Mucosa of rectum (tissue), 2 donors: ENCODE results near the gene STAB2.
A peak's percentile ranks its signal among the peaks of the same experiment; 100 is the strongest.

ENCODE experiments used
- H3K27ac ChIP-seq, 2 donors: one replicate each; pipeline ENCODE4 v1.7.0; 2013; ENCODE audit warnings: inconsistent platforms in 2 of 2, low read depth in 2 of 2, low read length in 2 of 2
- H3K27me3 ChIP-seq, 2 donors: one replicate each; pipeline ENCODE4 v1.7.0; 2013; ENCODE audit warnings: low read length in 2 of 2; ENCODE audit not compliant: control insufficient read depth in 2 of 2, insufficient read depth in 2 of 2
- H3K36me3 ChIP-seq, 2 donors: one replicate each; pipeline ENCODE4 v1.7.0; 2013; ENCODE audit warnings: low read length in 2 of 2; ENCODE audit not compliant: control insufficient read depth in 2 of 2, insufficient read depth in 2 of 2
- H3K4me1 ChIP-seq, 2 donors: one replicate each; pipeline ENCODE4 v1.7.0; 2013; ENCODE audit warnings: low read length in 2 of 2, mild to moderate bottlenecking in 1 of 2; ENCODE audit not compliant: control insufficient read depth in 2 of 2, insufficient read depth in 2 of 2
- H3K4me3 ChIP-seq, 2 donors: one replicate each; pipeline ENCODE4 v1.7.0; 2013; ENCODE audit warnings: low read length in 2 of 2
- H3K9ac ChIP-seq, 2 donors: one replicate each; pipeline ENCODE4 v1.7.0; 2013; ENCODE audit warnings: low read length in 2 of 2, low read depth in 1 of 2, mild to moderate bottlenecking in 1 of 2
- H3K9me3 ChIP-seq, 2 donors: one replicate each; pipeline ENCODE4 v1.7.0; 2013; ENCODE audit warnings: low read length in 2 of 2; ENCODE audit not compliant: control insufficient read depth in 2 of 2
- donor health status: healthy.
- donor health status: Normal muscosa, but diverticular disease.

STAB2 gene

DNA sequence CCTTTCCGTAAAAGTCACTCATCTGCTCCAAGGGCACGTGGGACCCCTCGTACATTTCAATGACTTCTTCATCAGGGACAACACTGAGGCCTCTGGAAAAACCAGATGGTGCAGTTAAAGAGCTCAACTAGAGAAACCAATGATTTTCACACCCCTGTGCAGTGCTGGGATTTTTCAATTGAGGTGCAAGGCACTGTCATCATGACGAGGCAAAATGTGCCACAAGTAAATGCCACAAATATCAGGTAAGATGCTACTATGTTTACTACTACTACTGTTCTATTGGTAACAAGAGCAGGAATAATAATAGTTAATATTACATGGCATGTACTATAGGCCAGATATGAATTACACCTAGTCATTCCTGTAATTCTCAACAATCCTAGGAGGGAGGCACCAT lies 211.5 kb downstream of the STAB2 start:
- no peaks in the 10 kb centered on the region for H3K27me3 ChIP-seq
- H3K27ac ChIP-seq, result no peak overlapping the region
- no peak overlapping the region for H3K4me3 ChIP-seq

DNA sequence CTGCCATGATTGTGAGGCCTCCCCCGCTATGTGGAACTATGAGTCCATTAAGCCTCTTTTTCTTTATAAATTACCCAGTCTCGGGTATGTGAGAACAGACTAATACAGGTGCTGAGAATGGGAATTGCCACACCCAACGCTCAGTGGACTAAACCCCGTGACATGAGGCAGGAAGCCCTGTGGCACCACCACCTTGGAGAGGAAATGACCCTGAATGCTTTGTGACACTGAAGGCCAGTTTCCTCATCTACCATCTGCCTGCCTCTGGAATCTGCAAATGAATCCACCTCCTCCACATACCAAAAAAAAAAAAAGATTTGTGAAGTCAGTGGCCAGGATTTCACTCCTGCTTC lies 212.4 kb downstream of the STAB2 start:
- Histone ChIP-seq H3K4me3 (peak overlapping the region in 1 of 2 donors; percentile 45), H3K27me3 (no peaks in the 10 kb centered on the region), H3K4me1 (peaks cover 12 to 19% of the 10 kb centered on the region in 2 donors), H3K36me3 (peaks cover 0 to 9% of the 10 kb centered on the region in 2 donors), H3K27ac (peak overlapping the region in 1 of 2 donors; percentile 40), H3K9me3 (no peaks in the 10 kb centered on the region), H3K9ac (no peak overlapping the region)

More for the DNA sequence above, 211.5 kb downstream of the STAB2 start:
- H3K9me3 ChIP-seq, result no peaks in the 10 kb centered on the region
- no peak overlapping the region for H3K9ac ChIP-seq
- peaks cover 3 to 9% of the 10 kb centered on the region in 2 donors for H3K36me3 ChIP-seq
- H3K4me1 ChIP-seq, result peaks cover 12 to 19% of the 10 kb centered on the region in 2 donors

DNA sequence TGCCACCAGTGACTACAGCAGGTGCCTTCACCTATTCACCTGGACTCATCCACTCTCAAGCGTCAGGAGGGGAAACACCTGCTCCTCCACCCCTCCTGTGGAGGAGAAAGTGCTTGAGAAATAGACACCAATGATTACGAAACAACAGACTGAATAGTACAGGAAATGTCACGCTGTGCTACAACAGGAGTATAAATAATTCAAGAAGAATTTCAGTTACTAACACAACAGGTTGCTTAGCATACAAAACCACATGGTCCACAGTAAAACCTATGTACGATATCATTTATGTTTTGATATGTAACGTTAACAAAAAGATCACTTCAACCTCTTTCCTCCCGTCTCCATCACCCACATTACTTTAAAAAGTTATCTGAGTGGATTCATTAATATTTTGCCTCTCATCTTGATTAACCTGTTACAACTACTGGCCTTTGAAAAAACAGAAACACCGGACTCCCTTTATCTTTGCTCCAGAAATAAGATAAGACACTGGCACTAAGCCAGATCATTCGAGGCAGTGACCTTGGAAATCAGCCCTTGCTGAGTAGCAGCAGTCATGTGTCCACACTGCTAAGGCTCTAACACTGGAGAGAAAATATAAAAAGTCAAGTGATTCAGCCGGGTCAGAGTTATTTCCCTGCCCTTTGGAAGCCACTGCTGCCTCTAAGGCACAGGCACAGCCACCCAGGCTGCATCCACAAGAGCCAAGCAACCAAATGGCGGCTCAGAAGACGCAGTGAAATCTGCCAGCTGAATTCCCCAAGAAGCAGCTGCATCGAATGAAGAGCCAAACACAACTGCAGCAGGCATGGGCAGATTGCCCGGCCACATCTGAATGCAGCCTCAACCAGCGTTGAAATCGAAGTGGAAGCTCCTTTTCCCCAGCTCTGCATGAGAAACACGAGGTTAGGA lies 213.0 kb downstream of the STAB2 start:
- H3K36me3 ChIP-seq, result peaks cover 0 to 3% of the 10 kb centered on the region in 2 donors
- H3K4me1 ChIP-seq, result peaks cover 12 to 19% of the 10 kb centered on the region in 2 donors
- H3K27me3 ChIP-seq, result no peaks in the 10 kb centered on the region
- peak overlapping the region; percentile 49 to 62 for H3K27ac ChIP-seq
- H3K4me3 ChIP-seq, result peak overlapping the region; percentile 28 to 45
- H3K9me3 ChIP-seq, result no peaks in the 10 kb centered on the region
- H3K9ac ChIP-seq, result peak overlapping the region; percentile 32 to 48

DNA sequence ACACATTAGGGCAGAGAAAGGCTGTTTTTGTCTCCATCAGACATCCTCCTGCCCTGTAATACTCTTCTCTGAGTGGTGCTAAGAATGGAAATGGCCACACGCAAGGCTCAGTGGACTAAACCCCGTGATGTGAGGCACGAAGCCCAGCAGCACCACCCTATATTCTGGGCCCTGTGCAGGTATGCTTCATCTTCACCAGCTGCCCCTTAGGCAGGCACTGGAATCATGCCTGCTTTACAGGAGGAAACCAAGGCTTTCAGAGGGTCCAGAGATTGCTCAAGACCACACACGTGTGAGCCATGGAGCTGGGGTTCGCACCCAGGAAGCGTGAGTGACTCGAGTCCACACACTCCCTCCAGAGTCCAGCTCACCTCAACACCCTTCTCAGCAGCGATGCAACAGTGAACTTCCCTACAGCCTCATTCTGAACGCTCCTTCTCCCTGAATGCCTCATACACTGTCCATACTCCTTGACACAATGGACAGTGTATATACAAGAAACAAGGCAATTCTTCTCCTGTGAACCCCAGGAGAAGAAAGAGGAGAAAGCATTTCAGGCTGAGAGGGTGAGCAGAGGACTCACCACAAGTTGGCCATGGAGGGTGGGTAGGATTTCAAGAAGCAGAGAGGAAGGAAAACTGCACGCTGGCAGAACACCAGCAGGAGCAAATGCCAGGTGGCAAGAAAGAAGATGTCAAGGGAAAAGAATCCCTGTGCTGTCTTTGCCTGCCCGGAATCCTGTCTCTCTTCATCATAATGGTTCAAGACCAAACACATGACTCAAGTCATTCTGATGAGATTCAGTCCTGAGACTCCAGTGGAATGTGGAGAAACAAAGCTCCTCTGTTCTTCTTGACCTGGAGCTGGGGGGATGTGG lies 214.9 kb downstream of the STAB2 start:
- no peaks in the 10 kb centered on the region for H3K27me3 ChIP-seq
- no peak overlapping the region for H3K27ac ChIP-seq
- H3K9me3 ChIP-seq, result no peaks in the 10 kb centered on the region
- H3K9ac ChIP-seq, result no peak overlapping the region
- H3K4me3 ChIP-seq, result no peak overlapping the region
- peaks cover 12 to 19% of the 10 kb centered on the region in 2 donors for H3K4me1 ChIP-seq
- no peaks in the 10 kb centered on the region for H3K36me3 ChIP-seq

DNA sequence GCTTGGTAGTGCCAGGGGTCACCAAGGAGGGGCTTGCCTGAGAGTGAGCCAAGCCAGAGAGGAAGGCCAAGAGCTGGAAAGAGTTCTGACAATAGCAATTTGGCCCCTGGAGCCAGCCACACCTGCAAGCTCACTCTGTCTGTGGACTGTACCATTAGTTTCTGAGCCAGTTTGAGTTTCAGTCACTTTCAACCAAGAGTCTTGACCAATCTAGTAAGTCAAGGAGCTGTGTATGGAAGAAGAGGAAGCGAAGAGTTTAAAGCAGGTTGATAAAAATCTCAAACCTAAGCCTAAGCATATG lies 215.5 kb downstream of the STAB2 start:
- no peak overlapping the region for H3K27ac ChIP-seq

DNA sequence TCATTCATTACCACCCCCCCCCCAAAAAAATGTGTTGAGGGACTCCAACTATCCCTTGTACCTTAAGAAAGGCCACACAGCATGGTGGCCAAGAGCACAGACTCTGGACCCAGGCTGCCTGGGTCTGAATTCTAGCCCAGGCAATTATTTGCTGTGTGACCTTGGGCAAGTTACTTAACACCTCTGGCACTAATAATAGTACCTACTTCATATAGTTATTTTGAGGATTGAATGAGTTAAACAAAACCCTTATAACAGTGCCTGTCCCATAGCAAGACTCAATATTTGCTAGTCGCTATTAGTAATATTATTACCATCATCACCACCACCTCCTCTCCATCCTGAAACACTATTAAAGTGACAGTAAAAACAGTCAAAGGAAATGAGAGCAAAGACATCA lies 216.8 kb downstream of the STAB2 start:
- H3K4me1 ChIP-seq, result peaks cover 12 to 19% of the 10 kb centered on the region in 2 donors
- no peaks in the 10 kb centered on the region for H3K9me3 ChIP-seq
- no peaks in the 10 kb centered on the region for H3K27me3 ChIP-seq
- no peaks in the 10 kb centered on the region for H3K36me3 ChIP-seq
- no peak overlapping the region for H3K27ac ChIP-seq
- no peak overlapping the region for H3K9ac ChIP-seq
- no peak overlapping the region for H3K4me3 ChIP-seq

More for the DNA sequence above, 215.5 kb downstream of the STAB2 start:
- Histone ChIP-seq H3K27me3 (no peaks in the 10 kb centered on the region), H3K9ac (no peak overlapping the region), H3K9me3 (no peaks in the 10 kb centered on the region), H3K4me1 (peaks cover 12 to 19% of the 10 kb centered on the region in 2 donors), H3K36me3 (no peaks in the 10 kb centered on the region), H3K4me3 (no peak overlapping the region)

DNA sequence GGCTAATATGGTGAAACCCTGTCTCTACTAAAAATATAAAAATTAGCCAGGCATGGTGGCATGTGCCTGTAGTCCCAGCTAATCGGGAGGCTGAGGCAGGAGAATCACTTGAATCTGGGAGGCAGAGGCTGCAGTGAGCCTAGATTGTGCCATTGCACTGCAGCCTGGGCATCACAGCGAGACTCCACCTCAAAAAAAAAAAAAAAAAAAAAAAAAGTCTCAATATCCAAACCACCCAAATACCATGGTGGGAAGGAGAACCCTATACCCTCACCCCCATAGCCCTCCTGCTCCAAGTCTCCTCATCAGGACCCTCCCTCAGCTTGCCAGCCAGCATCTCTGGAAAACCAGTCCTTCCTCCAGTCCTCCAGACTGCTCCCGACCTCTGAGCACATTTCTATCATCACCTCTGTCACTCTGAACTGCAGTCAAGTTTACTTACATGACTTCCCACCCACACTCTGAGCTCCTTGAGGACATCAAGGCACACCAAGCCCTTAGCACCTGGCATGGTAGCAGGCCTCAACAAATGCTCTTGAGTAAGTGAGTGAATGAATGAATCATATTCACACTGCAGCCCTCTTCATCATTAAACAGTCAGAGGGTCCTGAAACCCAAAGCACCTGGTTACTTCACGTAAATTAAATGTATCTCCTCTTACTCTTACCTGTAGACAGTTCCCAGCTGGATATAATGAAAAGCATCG lies 218.7 kb downstream of the STAB2 start:
- H3K4me1 ChIP-seq, result peaks cover 2 to 3% of the 10 kb centered on the region in 2 donors
- H3K9me3 ChIP-seq, result no peaks in the 10 kb centered on the region
- no peak overlapping the region for H3K4me3 ChIP-seq
- H3K27ac ChIP-seq, result no peak overlapping the region
- no peak overlapping the region for H3K9ac ChIP-seq
- H3K27me3 ChIP-seq, result no peaks in the 10 kb centered on the region
- peaks cover 0 to 3% of the 10 kb centered on the region in 2 donors for H3K36me3 ChIP-seq

DNA sequence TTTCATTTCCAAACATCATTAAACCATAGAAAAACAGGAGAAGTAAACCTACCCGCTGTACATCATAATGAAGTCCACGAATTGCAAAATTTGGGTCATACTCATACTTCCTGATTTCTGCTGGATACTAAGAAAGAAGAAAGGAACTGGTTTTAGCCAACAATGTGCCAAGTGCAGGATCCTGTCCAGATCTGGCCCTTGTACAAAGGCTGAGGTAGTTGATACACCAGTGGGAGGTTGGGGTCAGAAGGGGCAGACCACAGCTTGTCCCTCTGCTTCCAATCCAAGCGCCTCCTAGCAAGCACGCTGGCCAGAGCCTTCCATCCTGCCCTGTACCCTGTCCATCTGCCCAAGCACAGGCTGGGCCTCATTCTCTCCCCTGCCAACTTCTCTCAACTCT lies 219.7 kb downstream of the STAB2 start:
- peaks cover 3 to 6% of the 10 kb centered on the region in 2 donors for H3K36me3 ChIP-seq
- H3K4me3 ChIP-seq, result no peak overlapping the region
- no peak overlapping the region for H3K27ac ChIP-seq
- H3K9me3 ChIP-seq, result no peaks in the 10 kb centered on the region
- H3K4me1 ChIP-seq, result no peaks in the 10 kb centered on the region
- H3K27me3 ChIP-seq, result no peaks in the 10 kb centered on the region
- H3K9ac ChIP-seq, result no peak overlapping the region

DNA sequence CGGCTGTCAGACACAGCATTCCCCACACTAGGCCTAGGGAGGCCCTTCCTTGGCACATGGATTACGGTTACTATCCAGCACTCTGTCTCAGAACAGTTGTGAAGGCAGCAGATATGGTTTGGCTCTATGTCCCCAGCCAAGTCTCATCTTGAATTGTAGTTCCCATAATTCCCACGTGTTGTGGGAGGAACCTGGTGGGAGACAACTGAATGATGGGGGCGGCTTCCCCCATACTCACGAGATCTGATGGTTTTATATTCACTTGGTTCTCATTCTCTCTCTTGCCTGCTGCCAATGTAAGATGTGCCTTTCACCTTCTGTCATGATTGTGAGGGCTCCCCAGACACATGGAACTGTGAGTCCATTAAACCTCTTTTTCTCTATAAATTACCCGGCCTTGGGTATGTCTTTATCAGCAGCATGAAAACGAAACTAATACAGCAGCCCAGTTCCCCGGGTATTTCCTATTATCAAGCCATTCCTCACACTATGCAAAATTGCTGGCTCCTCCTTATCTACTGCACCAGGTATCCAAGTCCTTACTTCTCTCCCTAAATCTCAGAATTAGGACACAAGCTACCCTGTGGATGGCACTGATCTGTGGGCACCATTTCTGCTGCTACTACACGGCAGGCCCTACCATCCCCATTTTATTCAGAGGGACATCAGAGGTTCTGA lies 220.6 kb downstream of the STAB2 start:
- Histone ChIP-seq H3K9ac (no peak overlapping the region), H3K9me3 (no peaks in the 10 kb centered on the region), H3K4me3 (no peak overlapping the region), H3K27me3 (no peaks in the 10 kb centered on the region), H3K27ac (no peak overlapping the region), H3K36me3 (peaks cover 3 to 6% of the 10 kb centered on the region in 2 donors), H3K4me1 (no peaks in the 10 kb centered on the region)
